Progenitor cell of endocrine pancreas (in vitro differentiated cells): ENCODE measurements around the gene DCN. TPM values are rescaled to one million over a fixed set of nuclear protein-coding genes. Genes with fewer than 3 reads are reported as not detected.

ENCODE experiments used
- DNase-seq: peaks from one replicate; pipeline ENCODE4 v3.0.0; 2021; ENCODE audit warnings: low spot score; ENCODE audit not compliant: unreplicated experiment
- H3K27ac Mint-ChIP-seq: 2 replicates; pipeline ENCODE4 v1.8.0; 2021; ENCODE audit warnings: mild to moderate bottlenecking, moderate library complexity, mixed read lengths
- H3K27me3 Mint-ChIP-seq: 2 replicates; pipeline ENCODE4 v1.8.0; 2021; ENCODE audit warnings: mixed read lengths
- H3K36me3 Mint-ChIP-seq: 2 replicates; pipeline ENCODE4 v1.8.0; 2022; ENCODE audit warnings: mixed read lengths; ENCODE audit not compliant: insufficient read depth
- H3K4me1 Mint-ChIP-seq: 2 replicates; pipeline ENCODE4 v1.8.0; 2021; ENCODE audit warnings: low read depth, mixed read lengths
- H3K4me3 Mint-ChIP-seq: 2 replicates; pipeline ENCODE4 v1.8.0; 2021; ENCODE audit warnings: low read depth, mild to moderate bottlenecking, moderate library complexity, mixed read lengths
- H3K9me3 Mint-ChIP-seq: 2 replicates; pipeline ENCODE4 v1.8.0; 2021; ENCODE audit warnings: low read depth, mixed read lengths
- CTCF ChIP-seq: fragments of 200-600 bp; sonication (generic); IDR thresholded peaks from one replicate; pipeline ENCODE4 v1.5.0; 2021; ENCODE audit warnings: antibody characterized with exemption, mild to moderate bottlenecking; ENCODE audit not compliant: unreplicated experiment
- total RNA-seq: library from RNA; stranded (reverse); gene quantifications from 2 replicates; pipeline ENCODE4 v1.2.1, GENCODE V29; 2021

Gene DCN
- total RNA-seq, 1 donor from 2014 or later, result not detected

DNA sequence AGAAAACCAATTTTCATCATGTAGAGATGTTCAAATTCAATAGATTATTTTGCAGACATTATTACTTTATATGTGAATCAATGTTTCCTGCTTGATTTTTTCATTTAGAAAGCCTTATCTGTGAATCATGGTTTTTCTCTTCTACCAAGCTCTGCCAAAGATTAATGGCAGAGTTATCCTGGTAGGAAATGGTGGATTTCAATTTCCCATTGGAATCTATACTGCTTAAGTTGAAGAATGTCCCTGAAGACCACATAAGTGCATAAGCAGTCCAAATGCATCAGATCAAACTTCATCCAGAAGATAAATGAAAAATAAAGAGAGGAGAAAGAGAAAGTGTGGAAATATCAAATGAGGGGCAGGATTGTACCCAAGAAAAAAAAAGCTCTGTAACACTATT, 76.3 kb downstream of the DCN start:
- H3K4me1 Mint-ChIP-seq, result no peaks in the 10 kb centered on the region
- no peak for TF ChIP-seq CTCF
- no peaks in the 10 kb centered on the region for H3K27me3 Mint-ChIP-seq
- H3K36me3 Mint-ChIP-seq, result no peaks in the 10 kb centered on the region
- H3K9me3 Mint-ChIP-seq, result no peaks in the 10 kb centered on the region
- no peak overlapping the region for H3K27ac Mint-ChIP-seq
- H3K4me3 Mint-ChIP-seq, result no peak overlapping the region
- no peak for DNase-seq

GRCh38 chr12:91105807-91106206, 76.8 kb downstream of the DCN start:
- H3K36me3 Mint-ChIP-seq, result no peaks in the 10 kb centered on the region
- no peaks in the 10 kb centered on the region for H3K4me1 Mint-ChIP-seq
- H3K27ac Mint-ChIP-seq, result no peak overlapping the region
- H3K27me3 Mint-ChIP-seq, result no peaks in the 10 kb centered on the region
- TF ChIP-seq CTCF, result no peak
- no peak for DNase-seq
- H3K4me3 Mint-ChIP-seq, result no peak overlapping the region
- no peaks in the 10 kb centered on the region for H3K9me3 Mint-ChIP-seq

DNA sequence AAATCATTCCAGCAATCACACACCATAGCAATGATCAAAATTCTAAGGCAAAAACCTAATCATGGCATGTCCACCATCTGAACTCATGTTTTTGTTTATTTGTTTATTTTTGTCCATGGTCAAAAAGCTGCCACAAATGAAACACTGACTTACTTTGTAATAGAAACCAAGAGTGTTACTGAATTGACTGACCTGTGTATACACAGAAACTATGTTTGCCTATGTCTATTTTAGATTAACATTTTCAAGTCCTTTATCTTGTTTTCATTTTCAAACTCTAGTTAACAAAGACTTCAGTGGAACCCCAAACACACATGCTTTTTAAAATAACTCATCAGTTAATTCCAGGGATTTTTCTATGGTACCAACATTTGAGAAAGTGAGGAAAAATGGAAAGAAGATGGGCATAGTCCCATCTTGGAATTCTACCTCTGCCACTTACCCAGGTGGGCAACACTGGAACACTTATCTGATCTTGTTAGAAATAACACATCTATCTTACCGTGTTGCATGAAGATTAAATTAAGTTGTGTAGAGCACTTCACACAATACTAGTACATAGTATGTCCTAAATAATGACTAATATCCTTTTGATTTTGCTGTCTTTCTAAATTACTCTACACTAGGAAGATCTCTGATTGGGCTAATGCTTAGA, 77.7 kb downstream of the DCN start:
- Mint-ChIP-seq H3K9me3 (no peaks in the 10 kb centered on the region), H3K27ac (no peak overlapping the region), H3K27me3 (no peaks in the 10 kb centered on the region), H3K36me3 (no peaks in the 10 kb centered on the region), H3K4me3 (no peak overlapping the region), H3K4me1 (no peaks in the 10 kb centered on the region)
- no peak for TF ChIP-seq CTCF
- DNase-seq, result no peak

DNA sequence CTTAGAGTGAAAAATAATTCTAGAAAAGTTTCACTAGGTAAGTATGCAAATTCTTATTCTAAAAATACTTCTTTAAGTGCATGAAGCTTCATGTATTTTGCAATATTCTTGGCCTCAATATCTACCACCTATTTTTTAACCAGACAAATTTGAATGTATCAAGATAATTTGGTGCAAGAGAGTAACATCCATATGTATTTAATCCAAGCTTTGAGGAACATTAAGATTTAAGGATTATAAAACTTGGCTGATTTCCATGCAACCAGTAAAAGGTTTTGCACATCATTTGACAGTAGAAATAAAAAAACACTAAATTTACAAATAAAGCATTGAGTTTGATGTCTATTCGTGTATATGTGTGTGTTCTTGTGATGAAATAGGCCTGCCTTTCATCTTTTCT, 79.0 kb downstream of the DCN start:
- no peak overlapping the region for H3K27ac Mint-ChIP-seq
- DNase-seq, result no peak
- no peak overlapping the region for H3K4me3 Mint-ChIP-seq
- no peaks in the 10 kb centered on the region for H3K27me3 Mint-ChIP-seq
- no peaks in the 10 kb centered on the region for H3K36me3 Mint-ChIP-seq
- peaks cover 2% of the 10 kb centered on the region for H3K4me1 Mint-ChIP-seq
- no peaks in the 10 kb centered on the region for H3K9me3 Mint-ChIP-seq
- no peak for TF ChIP-seq CTCF

DNA sequence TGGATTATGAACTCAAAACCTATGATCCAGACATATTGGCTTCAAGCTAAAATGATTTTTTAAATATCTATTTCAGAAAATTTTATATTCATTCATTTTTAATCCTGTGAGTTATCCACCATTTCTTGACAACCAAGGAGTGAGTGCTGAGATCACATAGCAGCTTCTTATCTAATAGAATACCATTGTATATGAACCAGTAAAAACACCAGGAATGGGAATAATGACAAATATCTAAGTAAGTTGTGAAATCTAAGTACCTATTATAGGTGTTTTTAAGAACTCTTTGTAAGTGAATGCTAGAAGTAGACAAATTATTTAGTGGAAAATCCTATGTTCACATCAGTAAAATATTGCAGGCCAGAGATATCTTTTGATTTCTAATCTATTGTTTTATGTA, 79.5 kb downstream of the DCN start:
- Mint-ChIP-seq H3K4me1 (peaks cover 2% of the 10 kb centered on the region), H3K9me3 (no peaks in the 10 kb centered on the region), H3K4me3 (no peak overlapping the region), H3K27me3 (no peaks in the 10 kb centered on the region), H3K27ac (no peak overlapping the region), H3K36me3 (no peaks in the 10 kb centered on the region)
- DNase-seq, result no peak
- no peak for TF ChIP-seq CTCF
